ENCODE data around the gene DENND1C. TPM values are rescaled to one million over a fixed set of nuclear protein-coding genes. Genes with fewer than 3 reads are reported as not detected.

The DENND1C gene
- total and polyA plus RNA-seq, 2 donors (not counting 1 experiment from before 2014, with no cell fraction given): not detected

DNA sequence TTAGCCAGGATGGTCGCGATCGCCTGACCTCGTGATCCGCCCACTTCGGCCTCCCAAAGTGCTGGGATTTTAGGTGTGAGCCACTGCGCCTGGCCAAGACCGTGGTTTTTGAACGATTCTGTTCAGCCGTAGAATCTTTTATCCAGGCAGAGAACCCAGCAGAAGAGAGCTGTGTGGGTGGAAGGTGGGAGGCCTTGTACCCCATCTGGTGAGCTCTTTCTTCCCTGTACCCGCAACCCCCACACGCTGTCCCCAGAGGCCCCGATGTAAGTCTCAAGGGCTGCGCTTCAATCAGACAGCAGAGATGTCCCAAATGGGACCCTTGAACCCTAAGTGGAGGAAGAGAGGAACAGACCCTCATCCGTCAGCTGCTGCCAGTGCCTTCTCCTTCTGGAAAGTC, 25.7 kb downstream of the DENND1C start:
- Histone ChIP-seq H3K9ac (ENCODE audit: insufficient read depth, low read length) (no peak overlapping the region), H3K27ac (ENCODE audit: insufficient read depth, low read length) (no peak overlapping the region), H4K20me1 (ENCODE audit: control insufficient read depth, extremely low read depth, insufficient read depth, low read length) (no peaks in the 10 kb centered on the region), H3K36me3 (ENCODE audit: control insufficient read depth, insufficient read depth, low read length) (peaks cover 2% of the 10 kb centered on the region), H3K9me3 (ENCODE audit: control insufficient read depth, insufficient read depth, low read depth, low read length) (no peaks in the 10 kb centered on the region), H3K27me3 (ENCODE audit: control insufficient read depth, insufficient read depth, low read length) (no peaks in the 10 kb centered on the region), H3K79me2 (ENCODE audit: control insufficient read depth, insufficient read depth, low read length) (no peaks in the 10 kb centered on the region), H3K4me3 (replicated peaks in 1 of 4; ENCODE audit: control extremely low read depth in 1 of 4, insufficient read depth in 1 of 4, low read depth in 3 of 4, low read length in 4 of 4) (no peak overlapping the region), H3K4me2 (ENCODE audit: extremely low read depth, insufficient read depth, low read length) (no peak overlapping the region), H2AFZ (ENCODE audit: low read length) (no peak overlapping the region), H3K4me1 (ENCODE audit: control insufficient read depth, extremely low read depth, insufficient read depth, low read length) (peaks cover 2% of the 10 kb centered on the region)
- DNase-seq (ENCODE audit: low read depth in 2 of 2): no peak
- no peak for TF ChIP-seq EZH2 (IDR thresholded peaks at IDR 0.05; ENCODE audit: low read length, missing control alignments)
- TF ChIP-seq, protein P1, sequence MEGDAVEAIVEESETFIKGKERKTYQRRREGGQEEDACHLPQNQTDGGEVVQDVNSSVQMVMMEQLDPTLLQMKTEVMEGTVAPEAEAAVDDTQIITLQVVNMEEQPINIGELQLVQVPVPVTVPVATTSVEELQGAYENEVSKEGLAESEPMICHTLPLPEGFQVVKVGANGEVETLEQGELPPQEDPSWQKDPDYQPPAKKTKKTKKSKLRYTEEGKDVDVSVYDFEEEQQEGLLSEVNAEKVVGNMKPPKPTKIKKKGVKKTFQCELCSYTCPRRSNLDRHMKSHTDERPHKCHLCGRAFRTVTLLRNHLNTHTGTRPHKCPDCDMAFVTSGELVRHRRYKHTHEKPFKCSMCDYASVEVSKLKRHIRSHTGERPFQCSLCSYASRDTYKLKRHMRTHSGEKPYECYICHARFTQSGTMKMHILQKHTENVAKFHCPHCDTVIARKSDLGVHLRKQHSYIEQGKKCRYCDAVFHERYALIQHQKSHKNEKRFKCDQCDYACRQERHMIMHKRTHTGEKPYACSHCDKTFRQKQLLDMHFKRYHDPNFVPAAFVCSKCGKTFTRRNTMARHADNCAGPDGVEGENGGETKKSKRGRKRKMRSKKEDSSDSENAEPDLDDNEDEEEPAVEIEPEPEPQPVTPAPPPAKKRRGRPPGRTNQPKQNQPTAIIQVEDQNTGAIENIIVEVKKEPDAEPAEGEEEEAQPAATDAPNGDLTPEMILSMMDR (conservative IDR thresholded peaks at IDR 0.05 in 1 of 2, IDR thresholded peaks at IDR 0.05 in 1 of 2; ENCODE audit: low read depth in 1 of 2, low read length in 2 of 2): no peak

DNA sequence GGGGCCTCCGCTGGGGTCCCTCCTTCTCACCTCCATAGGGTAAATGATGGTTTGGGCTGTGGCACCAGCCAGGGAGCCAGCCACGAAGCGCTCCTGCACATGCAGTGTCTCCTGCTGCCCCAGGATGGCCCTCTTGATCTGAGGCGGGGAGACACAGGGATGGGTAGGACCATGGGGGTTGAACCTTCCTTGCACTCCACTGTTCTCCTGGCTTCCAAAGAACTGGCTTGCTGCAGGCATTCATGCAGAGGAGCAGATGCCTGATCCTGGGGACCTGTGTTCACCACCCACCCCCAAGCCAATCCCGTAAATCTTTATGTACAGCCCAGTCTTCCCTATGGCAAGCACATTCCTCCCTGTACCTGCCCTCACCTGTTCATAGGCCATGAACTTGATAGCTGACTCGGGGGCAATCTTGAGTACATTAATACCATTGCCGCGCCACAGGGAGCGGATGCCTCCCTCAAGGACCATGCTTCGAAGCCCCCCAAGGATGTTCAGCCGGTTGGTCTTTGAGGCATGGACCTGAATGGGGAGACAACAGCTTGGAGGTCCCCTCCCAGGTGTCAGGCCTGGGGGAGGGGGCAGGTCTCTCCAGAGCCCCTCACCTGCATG, 27.5 kb downstream of the DENND1C start:
- no peak for TF ChIP-seq EZH2 (IDR thresholded peaks at IDR 0.05; ENCODE audit: low read length, missing control alignments)
- TF ChIP-seq, protein P1 (conservative IDR thresholded peaks at IDR 0.05 in 1 of 2, IDR thresholded peaks at IDR 0.05 in 1 of 2; ENCODE audit: low read depth in 1 of 2, low read length in 2 of 2): no peak
- H3K27ac ChIP-seq (ENCODE audit: insufficient read depth, low read length): no peak overlapping the region
- no peak overlapping the region for H3K9ac ChIP-seq (ENCODE audit: insufficient read depth, low read length)
- H3K4me2 ChIP-seq (ENCODE audit: extremely low read depth, insufficient read depth, low read length): no peak overlapping the region
- H3K4me3 ChIP-seq (replicated peaks in 1 of 4; ENCODE audit: control extremely low read depth in 1 of 4, insufficient read depth in 1 of 4, low read depth in 3 of 4, low read length in 4 of 4): no peak overlapping the region
- DNase-seq (ENCODE audit: low read depth in 2 of 2): no peak
- H4K20me1 ChIP-seq (ENCODE audit: control insufficient read depth, extremely low read depth, insufficient read depth, low read length): no peaks in the 10 kb centered on the region
- peaks cover 2% of the 10 kb centered on the region for H3K36me3 ChIP-seq (ENCODE audit: control insufficient read depth, insufficient read depth, low read length)
- no peaks in the 10 kb centered on the region for H3K27me3 ChIP-seq (ENCODE audit: control insufficient read depth, insufficient read depth, low read length)
- no peak overlapping the region for H2AFZ ChIP-seq (ENCODE audit: low read length)
- no peaks in the 10 kb centered on the region for H3K9me3 ChIP-seq (ENCODE audit: control insufficient read depth, insufficient read depth, low read depth, low read length)
- H3K4me1 ChIP-seq (ENCODE audit: control insufficient read depth, extremely low read depth, insufficient read depth, low read length): no peaks in the 10 kb centered on the region
- H3K79me2 ChIP-seq (ENCODE audit: control insufficient read depth, insufficient read depth, low read length): no peaks in the 10 kb centered on the region

DNA sequence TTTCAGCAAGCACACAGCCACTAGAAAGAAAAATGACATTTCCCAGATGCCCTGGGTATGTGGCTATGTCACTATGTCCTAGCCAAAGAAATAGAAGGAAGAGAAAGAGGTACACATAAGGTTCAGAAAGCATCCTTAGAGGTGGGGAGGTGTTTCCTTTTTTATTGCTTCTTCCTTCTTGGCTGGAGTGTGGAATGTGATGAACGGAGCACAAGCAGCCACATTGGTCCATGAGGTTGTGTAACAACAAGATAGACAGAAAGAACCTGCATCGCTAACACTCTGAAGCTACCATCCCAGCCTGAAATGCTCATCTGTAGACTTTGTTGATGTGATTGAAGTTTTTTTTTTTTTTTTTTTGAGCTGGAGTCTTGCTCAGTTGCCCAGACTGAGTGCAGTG, 28.7 kb downstream of the DENND1C start:
- Histone ChIP-seq H3K9me3 (ENCODE audit: control insufficient read depth, insufficient read depth, low read depth, low read length) (no peaks in the 10 kb centered on the region), H2AFZ (ENCODE audit: low read length) (no peak overlapping the region), H4K20me1 (ENCODE audit: control insufficient read depth, extremely low read depth, insufficient read depth, low read length) (no peaks in the 10 kb centered on the region), H3K4me1 (ENCODE audit: control insufficient read depth, extremely low read depth, insufficient read depth, low read length) (no peaks in the 10 kb centered on the region), H3K36me3 (ENCODE audit: control insufficient read depth, insufficient read depth, low read length) (peaks cover 2% of the 10 kb centered on the region), H3K79me2 (ENCODE audit: control insufficient read depth, insufficient read depth, low read length) (no peaks in the 10 kb centered on the region), H3K27ac (ENCODE audit: insufficient read depth, low read length) (no peak overlapping the region), H3K27me3 (ENCODE audit: control insufficient read depth, insufficient read depth, low read length) (no peaks in the 10 kb centered on the region), H3K4me2 (ENCODE audit: extremely low read depth, insufficient read depth, low read length) (no peak overlapping the region), H3K9ac (ENCODE audit: insufficient read depth, low read length) (no peak overlapping the region), H3K4me3 (replicated peaks in 1 of 4; ENCODE audit: control extremely low read depth in 1 of 4, insufficient read depth in 1 of 4, low read depth in 3 of 4, low read length in 4 of 4) (no peak overlapping the region)
- DNase-seq (ENCODE audit: low read depth in 2 of 2): no peak
- TF ChIP-seq, protein P1 (conservative IDR thresholded peaks at IDR 0.05 in 1 of 2, IDR thresholded peaks at IDR 0.05 in 1 of 2; ENCODE audit: low read depth in 1 of 2, low read length in 2 of 2): no peak
- no peak for TF ChIP-seq EZH2 (IDR thresholded peaks at IDR 0.05; ENCODE audit: low read length, missing control alignments)
